Left lung (tissue), 10 donors: ENCODE data around the gene AXDND1. TPM values are rescaled to one million over a fixed set of nuclear protein-coding genes. Genes with fewer than 3 reads are reported as not detected.
A peak's percentile ranks its signal among the peaks of the same experiment; 100 is the strongest.

ENCODE experiments used
- ATAC-seq: fragments of 200-7000 bp; cut with Tn5 transposase; one replicate; pipeline ENCODE4 v1.9.1; 2020; ENCODE audit warnings: moderate library complexity
- DNase-seq, 4 donors: peaks; one replicate each; pipeline ENCODE4 v3.0.0-alpha.2; 2013 to 2020
- H3K27ac ChIP-seq, 2 donors: fragments of 200-600 bp; sonication (generic) in 1 of 2; one replicate each; pipeline versions ENCODE4 v1.5.0 to v1.8.0; 2020 to 2021
- H3K27me3 ChIP-seq, 2 donors: fragments of 200-600 bp; sonication (generic) in 1 of 2; one replicate each; pipeline versions ENCODE4 v1.5.0 to v1.8.0; 2020 to 2021
- H3K36me3 ChIP-seq, 2 donors: fragments of 200-600 bp; sonication (generic) in 1 of 2; one replicate each; pipeline versions ENCODE4 v1.5.0 to v1.8.0; 2020 to 2021
- H3K4me1 ChIP-seq, 2 donors: fragments of 200-600 bp; one replicate each; pipeline ENCODE4 v1.8.0; 2021
- H3K4me3 ChIP-seq, 2 donors: fragments of 200-600 bp; sonication (generic) in 1 of 2; one replicate each; pipeline versions ENCODE4 v1.5.0 to v1.8.0; 2020 to 2021; ENCODE audit warnings: mild to moderate bottlenecking in 1 of 2
- H3K9me3 ChIP-seq, 2 donors: fragments of 200-600 bp; sonication (generic) in 1 of 2; one replicate each; pipeline versions ENCODE4 v1.5.0 to v1.8.0; 2020 to 2021
- intact Hi-C, 2 donors: fragments of 100-400 bp; cut with DNase I; formaldehyde crosslinking; loops; one replicate each; pipeline versions ENCODE4 v1.11.2 to v1.14.2; 2022
- polyA plus RNA-seq, 6 donors: library from polyadenylated mRNA; unstranded; fragments of 120-200 nt; gene quantifications; one replicate each; pipeline ENCODE4 v1.2.1, GENCODE V29; 2013; ENCODE audit not compliant: insufficient read length in 6 of 6
- total RNA-seq, 2 donors: library from RNA; stranded (reverse); fragmentation: NEBNext Ultra II Directional; extraction: Animal tissue kit (Norgen Biotek cat#: 25700); gene quantifications; one replicate each; pipeline ENCODE4 v1.2.1, GENCODE V29; 2021
- TF ChIP-seq, protein P1 (sequence below), 2 donors: fragments of 200-600 bp; sonication (generic) in 1 of 2; IDR thresholded peaks; one replicate each; pipeline versions ENCODE4 v1.5.0 to v1.8.0; 2021; ENCODE audit warnings: antibody characterized with exemption in 2 of 2
- donor health status: DM: no; HTN: yes; CAD: no.
- donor health status: DM: no; HTN: no; CAD: no.

AXDND1 gene
- total and polyA plus RNA-seq, 8 donors = 0.37 to 0.86 (median 0.68) TPM; not detected in 1

DNA sequence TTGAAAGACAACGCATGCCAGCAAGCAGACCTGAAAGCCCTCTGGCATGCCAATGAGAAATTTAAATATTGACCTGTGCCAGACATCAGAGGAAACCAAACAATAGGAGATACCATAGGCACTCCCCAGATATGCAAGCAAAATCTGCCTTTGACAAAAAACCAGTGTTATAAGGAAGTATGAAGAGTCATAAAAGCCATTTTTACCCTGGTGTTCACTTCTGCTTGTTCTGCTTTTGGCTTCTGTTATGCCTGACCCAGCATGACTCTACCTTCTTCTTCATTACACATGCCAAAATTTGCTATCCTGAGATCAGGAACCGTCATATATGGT is 183.6 kb downstream of the AXDND1 start:
- no peaks in the 10 kb centered on the region for H3K36me3 ChIP-seq
- H3K27me3 ChIP-seq = no peaks in the 10 kb centered on the region
- no peak for ATAC-seq
- no peak overlapping the region for H3K4me3 ChIP-seq
- TF ChIP-seq, protein P1, sequence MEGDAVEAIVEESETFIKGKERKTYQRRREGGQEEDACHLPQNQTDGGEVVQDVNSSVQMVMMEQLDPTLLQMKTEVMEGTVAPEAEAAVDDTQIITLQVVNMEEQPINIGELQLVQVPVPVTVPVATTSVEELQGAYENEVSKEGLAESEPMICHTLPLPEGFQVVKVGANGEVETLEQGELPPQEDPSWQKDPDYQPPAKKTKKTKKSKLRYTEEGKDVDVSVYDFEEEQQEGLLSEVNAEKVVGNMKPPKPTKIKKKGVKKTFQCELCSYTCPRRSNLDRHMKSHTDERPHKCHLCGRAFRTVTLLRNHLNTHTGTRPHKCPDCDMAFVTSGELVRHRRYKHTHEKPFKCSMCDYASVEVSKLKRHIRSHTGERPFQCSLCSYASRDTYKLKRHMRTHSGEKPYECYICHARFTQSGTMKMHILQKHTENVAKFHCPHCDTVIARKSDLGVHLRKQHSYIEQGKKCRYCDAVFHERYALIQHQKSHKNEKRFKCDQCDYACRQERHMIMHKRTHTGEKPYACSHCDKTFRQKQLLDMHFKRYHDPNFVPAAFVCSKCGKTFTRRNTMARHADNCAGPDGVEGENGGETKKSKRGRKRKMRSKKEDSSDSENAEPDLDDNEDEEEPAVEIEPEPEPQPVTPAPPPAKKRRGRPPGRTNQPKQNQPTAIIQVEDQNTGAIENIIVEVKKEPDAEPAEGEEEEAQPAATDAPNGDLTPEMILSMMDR (IDR thresholded peaks at IDR 0.05) = no peak
- intact Hi-C loops = no loop called here
- no peak overlapping the region for H3K27ac ChIP-seq
- H3K4me1 ChIP-seq = no peaks in the 10 kb centered on the region
- no peak for DNase-seq
- H3K9me3 ChIP-seq = no peaks in the 10 kb centered on the region

DNA sequence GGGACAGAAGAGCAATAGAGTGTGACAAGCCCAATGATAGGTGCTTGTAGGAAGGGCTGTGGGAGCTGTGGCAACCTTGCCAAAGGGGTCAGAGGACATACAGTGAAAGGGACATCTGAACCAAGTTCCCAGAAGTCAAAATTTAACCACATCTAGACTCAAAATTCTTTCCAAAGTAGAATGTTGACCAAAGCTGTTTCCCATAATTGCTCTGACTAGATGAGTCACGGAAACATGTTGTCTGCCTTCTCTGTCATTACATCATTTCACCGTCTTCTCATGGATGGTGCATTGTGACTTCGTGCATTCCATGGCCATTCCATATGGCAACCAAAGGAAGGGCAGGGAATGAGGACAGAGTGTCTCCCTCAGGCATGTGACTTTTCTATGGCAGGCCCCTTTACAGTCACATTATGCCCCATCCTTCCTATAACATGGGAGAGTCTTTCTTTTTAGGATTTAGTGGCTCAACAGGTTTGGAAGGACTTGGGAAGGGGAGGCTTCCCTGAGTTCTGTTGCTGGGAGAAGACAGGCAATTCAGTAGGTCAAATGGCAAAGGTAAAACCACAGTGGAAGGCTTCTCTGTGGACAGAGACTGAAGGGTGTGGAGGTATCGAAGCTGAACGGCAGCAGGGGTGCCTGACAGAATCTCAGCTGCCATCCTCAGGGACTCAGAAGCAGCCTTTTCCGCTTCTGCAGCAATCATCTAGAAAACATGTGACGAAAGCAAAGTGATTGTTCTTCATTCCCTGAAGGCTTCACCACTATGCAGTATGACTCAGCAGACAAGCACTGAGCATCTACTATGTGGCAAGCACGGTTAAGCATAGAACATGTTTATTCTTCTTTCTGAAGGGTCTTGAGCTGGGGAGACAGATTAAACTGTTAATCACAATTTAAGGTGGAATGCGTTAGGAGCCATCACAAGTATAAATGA is 185.2 kb downstream of the AXDND1 start:
- H3K27me3 ChIP-seq = no peaks in the 10 kb centered on the region
- DNase-seq (no peak), ATAC-seq (peak; percentile 44)
- no peak overlapping the region for H3K4me3 ChIP-seq
- no peak overlapping the region for H3K27ac ChIP-seq
- H3K9me3 ChIP-seq = no peaks in the 10 kb centered on the region
- H3K4me1 ChIP-seq = no peaks in the 10 kb centered on the region
- TF ChIP-seq, protein P1 (IDR thresholded peaks at IDR 0.05) = no peak
- intact Hi-C loops = no loop called here
- H3K36me3 ChIP-seq = no peaks in the 10 kb centered on the region

DNA sequence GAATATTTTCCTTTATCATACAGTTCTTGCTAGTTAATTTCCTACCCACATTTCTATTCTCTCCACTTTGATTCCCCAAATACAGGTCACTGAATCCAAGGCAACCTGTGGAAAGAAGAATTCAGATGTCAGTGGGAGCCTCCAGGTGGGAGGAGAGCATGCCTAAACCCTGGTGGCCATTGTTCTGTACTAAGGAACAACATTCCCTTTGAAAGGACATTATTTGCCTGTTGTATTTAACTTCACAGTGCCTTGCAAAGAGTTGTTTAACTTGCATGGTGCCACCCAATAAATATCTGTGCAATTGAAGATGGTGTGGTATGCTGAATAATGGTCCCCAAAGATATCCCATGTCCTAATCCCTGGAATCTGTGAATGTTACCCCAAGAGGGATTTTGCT is 188.7 kb downstream of the AXDND1 start:
- Histone ChIP-seq H3K4me1 (no peaks in the 10 kb centered on the region), H3K4me3 (no peak overlapping the region), H3K9me3 (no peaks in the 10 kb centered on the region), H3K36me3 (no peaks in the 10 kb centered on the region), H3K27ac (no peak overlapping the region), H3K27me3 (no peaks in the 10 kb centered on the region)
- no peak for ATAC-seq
- DNase-seq = no peak
- TF ChIP-seq, protein P1 (IDR thresholded peaks at IDR 0.05) = no peak
- intact Hi-C loops = no loop called here

DNA sequence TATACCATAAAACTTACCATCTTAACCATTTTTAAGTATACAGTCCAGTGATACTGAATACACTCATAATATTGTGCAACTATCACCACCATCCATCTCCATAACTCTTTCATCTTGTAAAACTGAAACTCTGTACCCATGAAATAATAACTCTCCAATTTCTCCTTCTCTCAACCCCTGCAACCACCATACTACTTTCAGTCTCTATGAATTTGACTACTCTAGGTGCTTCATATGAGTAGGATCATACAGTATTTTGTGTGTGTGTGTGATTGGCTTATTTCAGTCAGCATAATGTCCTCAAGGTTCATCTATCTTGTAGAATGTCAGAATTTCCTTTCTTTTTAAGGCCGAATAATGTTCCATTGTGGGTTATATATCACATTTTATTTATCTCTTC is 192.3 kb downstream of the AXDND1 start:
- intact Hi-C loops = no loop called here
- no peaks in the 10 kb centered on the region for H3K27me3 ChIP-seq
- H3K4me1 ChIP-seq = no peaks in the 10 kb centered on the region
- DNase-seq (no peak), ATAC-seq (no peak)
- no peak overlapping the region for H3K27ac ChIP-seq
- no peaks in the 10 kb centered on the region for H3K9me3 ChIP-seq
- H3K36me3 ChIP-seq = no peaks in the 10 kb centered on the region
- no peak overlapping the region for H3K4me3 ChIP-seq
- TF ChIP-seq, protein P1 (IDR thresholded peaks at IDR 0.05) = no peak

DNA sequence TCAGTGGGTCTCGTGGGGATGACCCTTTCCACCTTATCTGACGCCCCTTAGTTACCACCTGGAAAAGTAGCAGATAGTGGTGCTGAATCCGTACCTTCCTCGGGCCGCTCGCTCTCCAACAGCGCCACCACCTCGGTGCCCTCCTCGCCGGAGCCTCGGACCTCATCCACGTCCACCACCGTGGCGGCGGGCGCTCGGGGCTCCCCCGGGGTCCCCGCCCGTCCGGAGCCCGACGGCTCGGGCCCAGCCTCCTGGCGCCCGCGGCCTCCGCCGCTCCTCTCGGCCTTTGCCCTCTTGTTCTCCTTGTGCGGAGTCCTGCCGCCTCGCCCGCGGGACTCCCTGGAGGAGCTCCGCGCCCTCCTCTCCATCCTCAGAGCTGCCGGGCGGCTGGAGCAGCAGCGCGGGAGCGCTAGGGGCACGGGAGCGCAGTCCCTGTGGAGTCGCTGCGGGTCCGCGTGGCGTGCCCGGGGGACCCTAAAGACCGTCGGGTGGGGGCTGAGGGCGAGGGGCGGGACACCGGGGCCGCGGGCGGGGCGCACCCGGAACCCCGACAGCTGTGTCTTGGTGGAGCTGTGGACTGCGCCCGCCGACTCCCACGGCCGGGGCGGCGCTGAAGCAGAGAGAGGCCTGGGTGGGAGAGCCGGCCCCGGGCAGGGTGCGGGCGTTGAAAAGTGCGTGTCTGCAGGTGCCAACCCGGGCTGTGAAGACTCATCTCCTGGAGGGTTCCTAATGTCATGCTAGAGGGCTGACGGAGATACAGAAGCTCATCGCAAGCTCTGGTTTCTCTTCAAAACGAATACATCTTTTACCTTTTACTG is 209.9 kb downstream of the AXDND1 start, which contains the start of gene NPHS2:
Gene NPHS2 (minus strand): TSS at position 452 of the 818 bp plus-strand sequence. CDS start 84 bp downstream, at position 368.
- intact Hi-C loops = no loop called here
- Histone ChIP-seq H3K36me3 (no peaks in the 10 kb centered on the region), H3K9me3 (no peaks in the 10 kb centered on the region), H3K27ac (no peak within 1 kb of the TSS), H3K27me3 (peaks cover 31 to 64% of the 10 kb centered on the region in 2 donors), H3K4me3 (no peak within 1 kb of the TSS), H3K4me1 (no peaks in the 10 kb centered on the region)
- no peak for ATAC-seq
- TF ChIP-seq, protein P1 (IDR thresholded peaks at IDR 0.05) = no peak
- DNase-seq = peak in 1 of 4 donors; percentile 75
